Measurements from ENCODE around the gene CDKAL1.

Gene CDKAL1

DNA sequence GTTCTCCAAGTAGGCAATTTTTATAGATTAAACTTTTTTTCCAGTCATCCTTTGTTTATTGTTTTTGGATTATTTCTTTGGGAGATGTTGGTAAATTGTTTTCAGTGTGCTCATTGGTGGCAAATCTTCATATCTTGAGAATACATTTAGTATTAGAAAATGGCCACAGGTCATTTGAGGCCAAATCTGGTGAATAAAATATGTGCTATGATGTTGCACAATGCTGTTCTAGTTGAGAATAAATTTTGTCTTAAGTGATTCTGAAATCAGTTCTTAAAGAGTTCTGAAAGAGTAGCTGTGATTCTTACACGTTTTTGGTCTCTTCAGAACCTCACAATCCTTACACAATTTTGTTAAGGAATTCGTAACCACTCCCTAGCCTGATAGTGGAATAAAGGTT, 20.1 kb downstream of the CDKAL1 start:
- H3K4me3 ChIP-seq (ENCODE audit: insufficient read length, low read depth) = no peak overlapping the region

DNA sequence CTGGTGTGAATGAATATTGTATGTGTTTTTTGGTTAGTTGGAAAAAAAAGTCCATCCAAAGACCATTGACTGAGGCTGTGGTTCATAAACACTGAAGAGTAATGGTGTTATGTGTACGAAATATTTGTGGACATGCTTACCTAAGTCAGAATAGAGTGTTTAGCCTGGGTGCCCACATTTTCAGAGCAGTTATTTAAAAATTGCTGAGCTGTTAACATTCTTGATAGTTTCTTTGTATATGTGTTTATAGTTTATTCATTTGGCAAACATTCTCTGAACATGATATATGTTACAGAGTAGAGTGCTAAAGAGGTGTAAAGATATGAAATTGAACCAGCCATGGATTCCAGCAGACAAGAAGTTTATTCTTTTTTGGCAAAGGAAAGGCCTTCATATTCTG, 20.6 kb downstream of the CDKAL1 start:
- Histone ChIP-seq H3K9me3 (ENCODE audit: insufficient read depth, low read length) (no peaks in the 10 kb centered on the region), H3K4me3 (ENCODE audit: insufficient read length, low read depth) (no peak overlapping the region), H3K27me3 (ENCODE audit: insufficient read depth, insufficient read length) (no peaks in the 10 kb centered on the region), H3K36me3 (ENCODE audit: insufficient read depth, insufficient read length, low read length) (peaks cover 13% of the 10 kb centered on the region), H3K9ac (ENCODE audit: insufficient read length, low read depth) (no peak overlapping the region), H3K4me1 (ENCODE audit: insufficient read depth, insufficient read length) (no peaks in the 10 kb centered on the region)
- TF ChIP-seq YY1 (IDR thresholded peaks at IDR 0.05; ENCODE audit: insufficient read depth, insufficient read length) (no peak), ZNF274 (IDR thresholded peaks at IDR 0.05; ENCODE audit: low read depth, low read length) (no peak), SUZ12 (IDR thresholded peaks at IDR 0.05; ENCODE audit: extremely low read depth, insufficient read depth, insufficient read length) (no peak)
- DNase-seq (ENCODE audit: low read depth, low spot score) = no peak

More for the DNA sequence above, 20.1 kb downstream of the CDKAL1 start:
- no peaks in the 10 kb centered on the region for H3K9me3 ChIP-seq (ENCODE audit: insufficient read depth, low read length)
- no peak for TF ChIP-seq ZNF274 (IDR thresholded peaks at IDR 0.05; ENCODE audit: low read depth, low read length)
- no peak for TF ChIP-seq SUZ12 (IDR thresholded peaks at IDR 0.05; ENCODE audit: extremely low read depth, insufficient read depth, insufficient read length)
- TF ChIP-seq YY1 (IDR thresholded peaks at IDR 0.05; ENCODE audit: insufficient read depth, insufficient read length) = no peak
- H3K36me3 ChIP-seq (ENCODE audit: insufficient read depth, insufficient read length, low read length) = peaks cover 13% of the 10 kb centered on the region
- H3K27me3 ChIP-seq (ENCODE audit: insufficient read depth, insufficient read length) = no peaks in the 10 kb centered on the region
- no peak overlapping the region for H3K9ac ChIP-seq (ENCODE audit: insufficient read length, low read depth)
- H3K4me1 ChIP-seq (ENCODE audit: insufficient read depth, insufficient read length) = no peaks in the 10 kb centered on the region
- no peak for DNase-seq (ENCODE audit: low read depth, low spot score)

DNA sequence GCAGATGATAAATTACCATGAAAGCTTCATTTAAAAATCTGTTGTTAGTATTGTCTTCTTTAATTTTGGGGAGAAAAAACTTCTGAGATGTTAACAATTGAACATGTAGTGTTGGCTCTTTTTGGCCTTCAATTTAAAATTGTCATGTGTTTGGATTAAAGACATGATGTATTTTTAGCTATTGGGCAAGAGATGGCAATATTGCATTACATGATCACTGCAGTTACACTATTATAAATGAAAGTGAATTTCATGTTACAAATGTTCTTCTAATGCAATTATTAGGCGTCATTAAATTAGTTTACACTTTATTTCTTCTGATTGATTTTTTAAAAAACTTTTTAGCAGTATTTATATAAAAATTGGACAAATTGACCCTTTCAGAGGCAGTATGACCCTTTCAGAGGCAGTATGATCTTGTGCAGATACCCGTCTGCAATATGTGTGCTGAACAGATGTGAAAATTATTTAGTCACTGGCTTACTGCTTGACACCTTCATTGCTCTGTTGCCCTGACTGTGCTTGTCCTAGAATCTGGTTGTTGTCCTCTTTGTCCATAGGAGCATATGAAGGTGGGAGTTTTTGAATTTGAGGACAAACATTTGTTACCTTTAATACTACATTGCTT, 25.8 kb downstream of the CDKAL1 start:
- Histone ChIP-seq H3K4me1 (ENCODE audit: insufficient read depth, insufficient read length) (no peaks in the 10 kb centered on the region), H3K9me3 (ENCODE audit: insufficient read depth, low read length) (no peaks in the 10 kb centered on the region), H3K27me3 (ENCODE audit: insufficient read depth, insufficient read length) (no peaks in the 10 kb centered on the region), H3K36me3 (ENCODE audit: insufficient read depth, insufficient read length, low read length) (no peaks in the 10 kb centered on the region), H3K4me3 (ENCODE audit: insufficient read length, low read depth) (no peak overlapping the region), H3K9ac (ENCODE audit: insufficient read length, low read depth) (no peak overlapping the region)
- TF ChIP-seq SUZ12 (IDR thresholded peaks at IDR 0.05; ENCODE audit: extremely low read depth, insufficient read depth, insufficient read length) (no peak), ZNF274 (IDR thresholded peaks at IDR 0.05; ENCODE audit: low read depth, low read length) (no peak), YY1 (IDR thresholded peaks at IDR 0.05; ENCODE audit: insufficient read depth, insufficient read length) (no peak)
- DNase-seq (ENCODE audit: low read depth, low spot score) = no peak

DNA sequence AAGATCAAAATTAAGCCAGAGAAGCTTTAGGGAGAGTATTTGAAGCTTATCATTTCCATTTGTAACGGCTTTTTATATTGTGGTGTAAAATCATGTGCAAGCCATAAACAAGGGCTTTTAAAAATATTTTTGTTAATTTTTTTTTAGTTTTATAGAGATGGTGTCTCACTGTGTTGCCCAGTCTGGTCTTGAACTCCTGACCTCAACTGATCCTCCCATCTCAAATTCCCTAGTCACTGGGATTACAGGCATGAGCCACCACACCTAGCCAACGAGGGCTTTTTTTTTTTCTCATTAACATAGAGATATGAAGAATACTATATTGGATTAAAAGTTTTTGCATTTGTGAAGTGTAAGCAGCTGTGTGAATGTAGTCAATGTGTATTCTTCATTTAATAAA, 29.1 kb downstream of the CDKAL1 start:
- no peaks in the 10 kb centered on the region for H3K36me3 ChIP-seq (ENCODE audit: insufficient read depth, insufficient read length, low read length)
- TF ChIP-seq YY1 (IDR thresholded peaks at IDR 0.05; ENCODE audit: insufficient read depth, insufficient read length) (no peak), ZNF274 (IDR thresholded peaks at IDR 0.05; ENCODE audit: low read depth, low read length) (no peak), SUZ12 (IDR thresholded peaks at IDR 0.05; ENCODE audit: extremely low read depth, insufficient read depth, insufficient read length) (no peak)
- no peaks in the 10 kb centered on the region for H3K4me1 ChIP-seq (ENCODE audit: insufficient read depth, insufficient read length)
- DNase-seq (ENCODE audit: low read depth, low spot score) = no peak
- no peaks in the 10 kb centered on the region for H3K9me3 ChIP-seq (ENCODE audit: insufficient read depth, low read length)
- H3K9ac ChIP-seq (ENCODE audit: insufficient read length, low read depth) = no peak overlapping the region
- no peaks in the 10 kb centered on the region for H3K27me3 ChIP-seq (ENCODE audit: insufficient read depth, insufficient read length)
- H3K4me3 ChIP-seq (ENCODE audit: insufficient read length, low read depth) = no peak overlapping the region

DNA sequence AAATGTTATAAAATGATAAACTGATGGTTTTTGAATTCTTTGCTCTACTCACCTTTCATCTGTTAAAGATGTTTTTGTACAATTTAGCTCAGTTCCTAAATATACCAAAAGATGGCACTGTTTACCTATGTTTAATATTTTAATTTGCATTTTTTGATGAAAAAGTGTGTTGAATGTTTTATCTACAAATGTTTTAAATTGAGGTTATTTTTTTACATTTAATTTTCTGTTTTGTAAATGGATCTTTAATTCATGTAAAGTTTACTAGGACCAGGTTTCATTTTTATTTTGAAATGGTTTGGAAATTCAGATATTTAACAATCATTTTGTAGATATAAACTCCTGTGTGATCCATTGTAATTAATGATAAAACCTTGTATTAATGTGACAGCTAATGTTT, 30.0 kb downstream of the CDKAL1 start:
- Histone ChIP-seq H3K9me3 (ENCODE audit: insufficient read depth, low read length) (no peaks in the 10 kb centered on the region), H3K9ac (ENCODE audit: insufficient read length, low read depth) (no peak overlapping the region), H3K4me3 (ENCODE audit: insufficient read length, low read depth) (no peak overlapping the region), H3K36me3 (ENCODE audit: insufficient read depth, insufficient read length, low read length) (no peaks in the 10 kb centered on the region), H3K4me1 (ENCODE audit: insufficient read depth, insufficient read length) (no peaks in the 10 kb centered on the region), H3K27me3 (ENCODE audit: insufficient read depth, insufficient read length) (no peaks in the 10 kb centered on the region)
- no peak for DNase-seq (ENCODE audit: low read depth, low spot score)
- TF ChIP-seq YY1 (IDR thresholded peaks at IDR 0.05; ENCODE audit: insufficient read depth, insufficient read length) (no peak), SUZ12 (IDR thresholded peaks at IDR 0.05; ENCODE audit: extremely low read depth, insufficient read depth, insufficient read length) (no peak), ZNF274 (IDR thresholded peaks at IDR 0.05; ENCODE audit: low read depth, low read length) (no peak)

DNA sequence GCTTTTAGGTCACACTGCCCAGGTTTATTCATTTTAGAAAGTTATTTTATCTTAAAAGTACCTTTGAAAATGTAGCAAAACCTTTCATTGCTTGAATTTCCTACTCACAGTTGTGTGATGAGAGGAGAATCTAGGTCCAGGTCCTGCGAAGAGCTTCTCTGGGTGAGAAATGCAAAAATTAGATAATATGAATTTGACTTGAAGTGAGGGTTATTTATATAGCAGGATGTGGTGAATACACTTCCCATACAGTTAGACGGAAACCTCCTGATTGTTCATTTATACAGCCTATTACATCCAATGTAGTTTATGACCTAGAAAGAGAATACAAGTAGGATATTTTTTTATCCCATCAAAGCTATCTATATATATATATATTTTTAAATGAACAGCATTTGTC, 30.5 kb downstream of the CDKAL1 start:
- H3K27me3 ChIP-seq (ENCODE audit: insufficient read depth, insufficient read length) = no peaks in the 10 kb centered on the region
- H3K4me1 ChIP-seq (ENCODE audit: insufficient read depth, insufficient read length) = no peaks in the 10 kb centered on the region
- H3K4me3 ChIP-seq (ENCODE audit: insufficient read length, low read depth) = no peak overlapping the region
- DNase-seq (ENCODE audit: low read depth, low spot score) = no peak
- H3K9me3 ChIP-seq (ENCODE audit: insufficient read depth, low read length) = no peaks in the 10 kb centered on the region
- H3K36me3 ChIP-seq (ENCODE audit: insufficient read depth, insufficient read length, low read length) = no peaks in the 10 kb centered on the region
- no peak overlapping the region for H3K9ac ChIP-seq (ENCODE audit: insufficient read length, low read depth)
- TF ChIP-seq ZNF274 (IDR thresholded peaks at IDR 0.05; ENCODE audit: low read depth, low read length) = no peak
- TF ChIP-seq YY1 (IDR thresholded peaks at IDR 0.05; ENCODE audit: insufficient read depth, insufficient read length) = no peak
- no peak for TF ChIP-seq SUZ12 (IDR thresholded peaks at IDR 0.05; ENCODE audit: extremely low read depth, insufficient read depth, insufficient read length)

DNA sequence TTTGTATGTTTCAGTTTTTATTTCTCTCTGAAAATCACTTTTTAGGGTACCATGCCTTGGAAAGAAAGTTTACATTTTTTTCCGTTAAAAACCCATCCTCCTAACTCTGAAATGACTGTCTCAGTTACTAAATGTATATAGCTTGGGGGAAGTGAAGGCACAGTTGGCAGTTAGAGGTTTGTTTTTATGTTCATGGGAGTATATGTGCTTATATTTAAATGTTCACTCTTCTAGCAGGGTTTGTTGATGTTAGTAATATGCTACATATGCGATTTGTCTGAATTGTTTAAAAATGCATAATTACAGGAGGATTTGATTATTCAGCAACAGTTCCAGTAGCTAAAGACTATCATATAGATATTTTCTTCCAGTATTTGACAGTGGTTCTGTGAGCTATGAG, 31.1 kb downstream of the CDKAL1 start:
- no peak for DNase-seq (ENCODE audit: low read depth, low spot score)
- H3K9me3 ChIP-seq (ENCODE audit: insufficient read depth, low read length) = no peaks in the 10 kb centered on the region
- H3K4me3 ChIP-seq (ENCODE audit: insufficient read length, low read depth) = no peak overlapping the region
- no peaks in the 10 kb centered on the region for H3K4me1 ChIP-seq (ENCODE audit: insufficient read depth, insufficient read length)
- H3K27me3 ChIP-seq (ENCODE audit: insufficient read depth, insufficient read length) = no peaks in the 10 kb centered on the region
- TF ChIP-seq ZNF274 (IDR thresholded peaks at IDR 0.05; ENCODE audit: low read depth, low read length) = no peak
- TF ChIP-seq SUZ12 (IDR thresholded peaks at IDR 0.05; ENCODE audit: extremely low read depth, insufficient read depth, insufficient read length) = no peak
- TF ChIP-seq YY1 (IDR thresholded peaks at IDR 0.05; ENCODE audit: insufficient read depth, insufficient read length) = no peak
- no peak overlapping the region for H3K9ac ChIP-seq (ENCODE audit: insufficient read length, low read depth)
- H3K36me3 ChIP-seq (ENCODE audit: insufficient read depth, insufficient read length, low read length) = no peaks in the 10 kb centered on the region
